Measurements from ENCODE around the gene PDE1A.

- TF ChIP-seq, protein P1, sequence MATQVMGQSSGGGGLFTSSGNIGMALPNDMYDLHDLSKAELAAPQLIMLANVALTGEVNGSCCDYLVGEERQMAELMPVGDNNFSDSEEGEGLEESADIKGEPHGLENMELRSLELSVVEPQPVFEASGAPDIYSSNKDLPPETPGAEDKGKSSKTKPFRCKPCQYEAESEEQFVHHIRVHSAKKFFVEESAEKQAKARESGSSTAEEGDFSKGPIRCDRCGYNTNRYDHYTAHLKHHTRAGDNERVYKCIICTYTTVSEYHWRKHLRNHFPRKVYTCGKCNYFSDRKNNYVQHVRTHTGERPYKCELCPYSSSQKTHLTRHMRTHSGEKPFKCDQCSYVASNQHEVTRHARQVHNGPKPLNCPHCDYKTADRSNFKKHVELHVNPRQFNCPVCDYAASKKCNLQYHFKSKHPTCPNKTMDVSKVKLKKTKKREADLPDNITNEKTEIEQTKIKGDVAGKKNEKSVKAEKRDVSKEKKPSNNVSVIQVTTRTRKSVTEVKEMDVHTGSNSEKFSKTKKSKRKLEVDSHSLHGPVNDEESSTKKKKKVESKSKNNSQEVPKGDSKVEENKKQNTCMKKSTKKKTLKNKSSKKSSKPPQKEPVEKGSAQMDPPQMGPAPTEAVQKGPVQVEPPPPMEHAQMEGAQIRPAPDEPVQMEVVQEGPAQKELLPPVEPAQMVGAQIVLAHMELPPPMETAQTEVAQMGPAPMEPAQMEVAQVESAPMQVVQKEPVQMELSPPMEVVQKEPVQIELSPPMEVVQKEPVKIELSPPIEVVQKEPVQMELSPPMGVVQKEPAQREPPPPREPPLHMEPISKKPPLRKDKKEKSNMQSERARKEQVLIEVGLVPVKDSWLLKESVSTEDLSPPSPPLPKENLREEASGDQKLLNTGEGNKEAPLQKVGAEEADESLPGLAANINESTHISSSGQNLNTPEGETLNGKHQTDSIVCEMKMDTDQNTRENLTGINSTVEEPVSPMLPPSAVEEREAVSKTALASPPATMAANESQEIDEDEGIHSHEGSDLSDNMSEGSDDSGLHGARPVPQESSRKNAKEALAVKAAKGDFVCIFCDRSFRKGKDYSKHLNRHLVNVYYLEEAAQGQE (IDR thresholded peaks at IDR 0.05; ENCODE audit: insufficient read depth in 1 of 2, low read depth in 2 of 2, low read length in 2 of 2) = no peak
- TF ChIP-seq POLR2AphosphoS5 (IDR thresholded peaks at IDR 0.05; ENCODE audit: low read depth, low read length) = no peak
- no peak for TF ChIP-seq TAF1 (IDR thresholded peaks at IDR 0.05; ENCODE audit: borderline replicate concordance, insufficient read depth, low read length)
- TF ChIP-seq SIN3A (IDR thresholded peaks at IDR 0.05; ENCODE audit: borderline replicate concordance, insufficient read depth, low read length) = no peak
Measured at GRCh38 chr2:182351427-182351826, 75.4 kb downstream of the PDE1A start.
